Endothelial cell of hepatic sinusoid (primary cell): Measurements from ENCODE around the gene HDDC2.
"Not testable (repeated sequence)": the region's sequence is repeated elsewhere in the genome, so short reads cannot be mapped to it uniquely, and the experiment has no call there.

ENCODE experiments used
- in situ Hi-C: cut with HindIII; loops from 2 replicates; pipeline ENCODE4 v1.10.0; 2017; ENCODE audit warnings: low sequenced_read_pairs

HDDC2 gene

GRCh38 chr6:125307150-125307838 lies 5.5 kb upstream of the HDDC2 start:
- in situ Hi-C loops, result no loop called here

- in situ Hi-C loops, result no loop called here
Observed at GRCh38 chr6:125306756-125307149, 5.0 kb upstream of the HDDC2 start.

GRCh38 chr6:125304970-125305660 lies 3.3 kb upstream of the HDDC2 start:
- in situ Hi-C loops, result no loop called here

- in situ Hi-C loops, result no loop called here
Observed at GRCh38 chr6:125303512-125303854, 1.7 kb upstream of the HDDC2 start.

- in situ Hi-C loops, result no loop called here
Observed at GRCh38 chr6:125302840-125303511, 1.2 kb upstream of the HDDC2 start.

- in situ Hi-C loops, result no loop called here
Observed at GRCh38 chr6:125300992-125301434, 754 bp downstream of the HDDC2 start.

GRCh38 chr6:125299257-125299656 lies 2.5 kb downstream of the HDDC2 start:
- in situ Hi-C loops, result no loop called here

- in situ Hi-C loops, result no loop called here
Observed at GRCh38 chr6:125296471-125296870, 5.3 kb downstream of the HDDC2 start.

- in situ Hi-C loops, result loop anchor here (5.0 kb wide), 1 partner anchor 88 kb away; no protein-coding TSS in a partner anchor
Observed at GRCh38 chr6:125294925-125295324, 6.8 kb downstream of the HDDC2 start.

- in situ Hi-C loops, result loop anchor here (5.0 kb wide), 1 partner anchor 87 kb away; no protein-coding TSS in a partner anchor
Observed at GRCh38 chr6:125294036-125294435, 7.7 kb downstream of the HDDC2 start.

GRCh38 chr6:125293587-125293986 lies 8.2 kb downstream of the HDDC2 start:
- in situ Hi-C loops, result loop anchor here (5.0 kb wide), 1 partner anchor 86 kb away; no protein-coding TSS in a partner anchor

- in situ Hi-C loops, result no loop called here
Observed at GRCh38 chr6:125287718-125288117, 14.0 kb downstream of the HDDC2 start.

- in situ Hi-C loops, result no loop called here
Observed at GRCh38 chr6:125285936-125286335, 15.8 kb downstream of the HDDC2 start.

GRCh38 chr6:125285353-125285752 lies 16.4 kb downstream of the HDDC2 start:
- in situ Hi-C loops, result no loop called here

GRCh38 chr6:125282470-125282869 lies 19.3 kb downstream of the HDDC2 start:
- in situ Hi-C loops, result not testable (repeated sequence)

GRCh38 chr6:125280370-125281035 lies 21.3 kb downstream of the HDDC2 start:
- in situ Hi-C loops, result not testable (repeated sequence)

- in situ Hi-C loops, result no loop called here
Observed at GRCh38 chr6:125279961-125280360, 21.8 kb downstream of the HDDC2 start.

GRCh38 chr6:125277838-125278237 lies 23.9 kb downstream of the HDDC2 start:
- in situ Hi-C loops, result no loop called here

- in situ Hi-C loops, result no loop called here
Observed at GRCh38 chr6:125275779-125276178, 26.0 kb downstream of the HDDC2 start.

- in situ Hi-C loops, result no loop called here
Observed at GRCh38 chr6:125274935-125275334, 26.8 kb downstream of the HDDC2 start.

GRCh38 chr6:125273965-125274364 lies 27.8 kb downstream of the HDDC2 start:
- in situ Hi-C loops, result no loop called here
